ENCODE measurements around the gene CPA4.

GRCh38 chr7:130268463-130269317 lies 24.3 kb upstream of the CPA4 start:
- TF ChIP-seq POLR2AphosphoS5 (IDR thresholded peaks at IDR 0.05) (no peak), POLR2A (IDR thresholded peaks at IDR 0.05) (no peak)
- TF ChIP-seq, protein P1, sequence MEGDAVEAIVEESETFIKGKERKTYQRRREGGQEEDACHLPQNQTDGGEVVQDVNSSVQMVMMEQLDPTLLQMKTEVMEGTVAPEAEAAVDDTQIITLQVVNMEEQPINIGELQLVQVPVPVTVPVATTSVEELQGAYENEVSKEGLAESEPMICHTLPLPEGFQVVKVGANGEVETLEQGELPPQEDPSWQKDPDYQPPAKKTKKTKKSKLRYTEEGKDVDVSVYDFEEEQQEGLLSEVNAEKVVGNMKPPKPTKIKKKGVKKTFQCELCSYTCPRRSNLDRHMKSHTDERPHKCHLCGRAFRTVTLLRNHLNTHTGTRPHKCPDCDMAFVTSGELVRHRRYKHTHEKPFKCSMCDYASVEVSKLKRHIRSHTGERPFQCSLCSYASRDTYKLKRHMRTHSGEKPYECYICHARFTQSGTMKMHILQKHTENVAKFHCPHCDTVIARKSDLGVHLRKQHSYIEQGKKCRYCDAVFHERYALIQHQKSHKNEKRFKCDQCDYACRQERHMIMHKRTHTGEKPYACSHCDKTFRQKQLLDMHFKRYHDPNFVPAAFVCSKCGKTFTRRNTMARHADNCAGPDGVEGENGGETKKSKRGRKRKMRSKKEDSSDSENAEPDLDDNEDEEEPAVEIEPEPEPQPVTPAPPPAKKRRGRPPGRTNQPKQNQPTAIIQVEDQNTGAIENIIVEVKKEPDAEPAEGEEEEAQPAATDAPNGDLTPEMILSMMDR (IDR thresholded peaks at IDR 0.05) = no peak

Measured in transverse colon (tissue), 4 donors.